Muscle layer of duodenum (tissue), 2 donors: ENCODE data around the gene URI1.
"Not testable (repeated sequence)": the region's sequence is repeated elsewhere in the genome, so short reads cannot be mapped to it uniquely, and the experiment has no call there.

Source experiments
- H3K27ac ChIP-seq: one replicate; pipeline ENCODE4 v1.7.0; 2013; ENCODE audit warnings: mild to moderate bottlenecking, low read length
- H3K27me3 ChIP-seq: one replicate; pipeline ENCODE4 v1.7.0; 2013; ENCODE audit warnings: low read depth, mild to moderate bottlenecking, control low read depth, low read length
- H3K36me3 ChIP-seq, 2 donors: one replicate each; pipeline ENCODE4 v1.7.0; 2013; ENCODE audit warnings: low read length in 2 of 2, control low read depth in 1 of 2, mild to moderate bottlenecking in 1 of 2; ENCODE audit not compliant: insufficient read depth in 2 of 2, control insufficient read depth in 1 of 2
- H3K4me1 ChIP-seq, 2 donors: one replicate each; pipeline ENCODE4 v1.7.0; 2013; ENCODE audit warnings: low read length in 2 of 2, mild to moderate bottlenecking in 2 of 2, control low read depth in 1 of 2, moderate library complexity in 1 of 2; ENCODE audit not compliant: insufficient read depth in 2 of 2, control insufficient read depth in 1 of 2
- H3K4me3 ChIP-seq, 2 donors: one replicate each; pipeline ENCODE4 v1.7.0; 2013; ENCODE audit warnings: low read length in 2 of 2, low read depth in 1 of 2, mild to moderate bottlenecking in 1 of 2
- H3K9me3 ChIP-seq, 2 donors: one replicate each; pipeline ENCODE4 v1.7.0; 2013; ENCODE audit warnings: low read length in 2 of 2, control low read depth in 1 of 2, mild to moderate bottlenecking in 1 of 2; ENCODE audit not compliant: control insufficient read depth in 1 of 2
- donor health status: healthy.

URI1 gene

GRCh38 chr19:30028118-30028991 lies 86.3 kb downstream of the URI1 start:
- no peaks in the 10 kb centered on the region for H3K4me1 ChIP-seq
- no peak overlapping the region for H3K27ac ChIP-seq
- H3K27me3 ChIP-seq: no peaks in the 10 kb centered on the region
- H3K36me3 ChIP-seq: peaks cover 10 to 18% of the 10 kb centered on the region in 2 donors
- H3K4me3 ChIP-seq: no peak overlapping the region
- H3K9me3 ChIP-seq: no peaks in the 10 kb centered on the region

- H3K4me3 ChIP-seq: no peak overlapping the region
- peaks cover 10 to 20% of the 10 kb centered on the region in 2 donors for H3K36me3 ChIP-seq
- H3K27me3 ChIP-seq: no peaks in the 10 kb centered on the region
- H3K27ac ChIP-seq: no peak overlapping the region
- peaks cover 0 to under 1% of the 10 kb centered on the region in 2 donors for H3K9me3 ChIP-seq
- no peaks in the 10 kb centered on the region for H3K4me1 ChIP-seq
Measured at GRCh38 chr19:30028992-30029343, 86.9 kb downstream of the URI1 start.

- H3K27ac ChIP-seq: no peak overlapping the region
- H3K36me3 ChIP-seq: peaks cover 10 to 23% of the 10 kb centered on the region in 2 donors
- no peaks in the 10 kb centered on the region for H3K27me3 ChIP-seq
- peaks cover 0 to 3% of the 10 kb centered on the region in 2 donors for H3K9me3 ChIP-seq
- H3K4me1 ChIP-seq: no peaks in the 10 kb centered on the region
- H3K4me3 ChIP-seq: no peak overlapping the region
Measured at GRCh38 chr19:30029721-30030510, 87.9 kb downstream of the URI1 start.

- H3K9me3 ChIP-seq: peaks cover 0 to 3% of the 10 kb centered on the region in 2 donors
- H3K4me1 ChIP-seq: no peaks in the 10 kb centered on the region
Measured at GRCh38 chr19:30034321-30034720, 92.3 kb downstream of the URI1 start.

GRCh38 chr19:30036154-30037129 lies 94.4 kb downstream of the URI1 start:
- H3K9me3 ChIP-seq: peaks cover 0 to 3% of the 10 kb centered on the region in 2 donors
- H3K27me3 ChIP-seq: no peaks in the 10 kb centered on the region
- H3K4me3 ChIP-seq: no peak overlapping the region
- H3K36me3 ChIP-seq: peaks cover 2 to 32% of the 10 kb centered on the region in 2 donors
- no peak overlapping the region for H3K27ac ChIP-seq
- H3K4me1 ChIP-seq: no peaks in the 10 kb centered on the region

More at GRCh38 chr19:30034321-30034720, 92.3 kb downstream of the URI1 start:
- H3K27ac ChIP-seq: no peak overlapping the region
- peaks cover 10 to 43% of the 10 kb centered on the region in 2 donors for H3K36me3 ChIP-seq
- H3K27me3 ChIP-seq: no peaks in the 10 kb centered on the region
- no peak overlapping the region for H3K4me3 ChIP-seq

GRCh38 chr19:30037835-30038234 lies 95.8 kb downstream of the URI1 start:
- Histone ChIP-seq H3K9me3 (peaks cover 0 to 3% of the 10 kb centered on the region in 2 donors), H3K4me3 (no peak overlapping the region), H3K4me1 (no peaks in the 10 kb centered on the region), H3K27ac (no peak overlapping the region), H3K27me3 (no peaks in the 10 kb centered on the region), H3K36me3 (peaks cover 0 to 25% of the 10 kb centered on the region in 2 donors)

- H3K27ac ChIP-seq, H3K4me3 ChIP-seq, H3K36me3 ChIP-seq: not testable (repeated sequence)
Measured at GRCh38 chr19:30041931-30042330, 99.9 kb downstream of the URI1 start.

GRCh38 chr19:30043008-30043407 lies 101.0 kb downstream of the URI1 start:
- not testable (repeated sequence) for H3K4me3 ChIP-seq, H3K36me3 ChIP-seq

More at GRCh38 chr19:30041931-30042330, 99.9 kb downstream of the URI1 start:
- not testable (repeated sequence) for H3K9me3 ChIP-seq, H3K27me3 ChIP-seq, H3K4me1 ChIP-seq

GRCh38 chr19:30044273-30045248 lies 102.5 kb downstream of the URI1 start:
- Histone ChIP-seq H3K4me3 (no peak overlapping the region), H3K36me3 (no peaks in the 10 kb centered on the region), H3K27ac (no peak overlapping the region), H3K9me3 (no peaks in the 10 kb centered on the region), H3K4me1 (peaks cover 0 to 2% of the 10 kb centered on the region in 2 donors), H3K27me3 (no peaks in the 10 kb centered on the region)

More at GRCh38 chr19:30043008-30043407, 101.0 kb downstream of the URI1 start:
- H3K9me3 ChIP-seq, H3K27me3 ChIP-seq, H3K4me1 ChIP-seq, H3K27ac ChIP-seq: not testable (repeated sequence)

- Histone ChIP-seq H3K4me1 (peaks cover 0 to 11% of the 10 kb centered on the region in 2 donors), H3K36me3 (no peaks in the 10 kb centered on the region), H3K9me3 (no peaks in the 10 kb centered on the region), H3K27ac (no peak overlapping the region), H3K4me3 (no peak overlapping the region), H3K27me3 (no peaks in the 10 kb centered on the region)
Measured at GRCh38 chr19:30046522-30046921, 104.5 kb downstream of the URI1 start.
